Left renal pelvis (tissue), 4 donors: ENCODE results near the gene PPM1H. TPM values are rescaled to one million over a fixed set of nuclear protein-coding genes. Genes with fewer than 3 reads are reported as not detected.
"Not testable (repeated sequence)": the region's sequence is repeated elsewhere in the genome, so short reads cannot be mapped to it uniquely, and the experiment has no call there.

Experiments
- DNase-seq, 4 donors: peaks; one replicate each; pipeline ENCODE4 v3.0.0-alpha.2; 2013; ENCODE audit warnings: low read depth in 4 of 4, low spot score in 3 of 4
- polyA plus RNA-seq, 4 donors: library from polyadenylated mRNA; unstranded; fragments of 120-200 nt; gene quantifications; one replicate each; pipeline ENCODE4 v1.2.1, GENCODE V29; 2013; ENCODE audit not compliant: insufficient read length in 4 of 4

The PPM1H gene
- polyA plus RNA-seq, 4 donors: 4.1 to 30.8 (median 28.2) TPM

DNA sequence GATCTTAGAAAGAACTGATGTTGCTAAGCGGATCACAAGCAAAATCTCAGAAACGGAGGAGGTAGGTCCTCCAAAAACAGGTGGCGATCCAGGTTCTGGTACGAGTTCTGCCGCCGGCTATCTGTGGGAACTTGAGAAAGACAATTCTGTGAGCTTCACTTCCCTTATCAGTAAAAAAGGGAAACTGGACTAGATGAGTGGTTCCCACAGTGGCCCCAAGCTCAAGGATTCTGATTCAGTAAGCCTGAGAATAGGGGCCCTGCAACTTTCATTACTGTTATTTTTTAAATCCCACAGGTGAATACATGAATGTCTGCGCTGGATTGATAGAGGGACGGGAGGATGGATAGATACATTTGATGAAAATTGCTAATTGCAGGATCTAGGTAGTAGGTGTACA, 160.2 kb downstream of the PPM1H start:
- DNase-seq: no peak

DNA sequence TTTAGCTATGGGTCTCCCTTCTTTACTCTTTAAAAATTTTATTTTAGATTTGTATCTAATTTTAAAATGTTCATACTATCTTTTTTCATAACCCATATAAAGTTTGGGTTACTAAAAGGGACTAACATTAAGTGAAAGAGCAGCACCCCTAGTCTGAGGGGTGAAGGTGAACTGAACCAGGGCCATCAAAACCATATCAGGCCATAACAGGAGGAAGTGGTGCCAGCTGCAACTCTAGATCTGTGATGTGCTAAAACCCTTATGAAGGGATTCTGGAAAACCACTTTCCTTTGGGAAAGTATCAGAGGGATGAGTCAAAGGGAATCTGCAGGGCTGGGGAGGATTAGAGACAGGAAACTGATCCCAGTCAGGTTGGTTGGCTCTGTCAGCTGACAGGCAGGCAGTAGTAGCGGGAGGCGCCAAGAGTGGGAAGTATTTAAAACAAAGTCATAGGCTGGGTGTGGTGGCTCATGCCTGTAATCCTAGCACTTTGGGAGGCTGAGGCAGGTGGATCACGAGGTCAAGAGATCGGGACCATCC, 162.5 kb downstream of the PPM1H start:
- no peak for DNase-seq

DNA sequence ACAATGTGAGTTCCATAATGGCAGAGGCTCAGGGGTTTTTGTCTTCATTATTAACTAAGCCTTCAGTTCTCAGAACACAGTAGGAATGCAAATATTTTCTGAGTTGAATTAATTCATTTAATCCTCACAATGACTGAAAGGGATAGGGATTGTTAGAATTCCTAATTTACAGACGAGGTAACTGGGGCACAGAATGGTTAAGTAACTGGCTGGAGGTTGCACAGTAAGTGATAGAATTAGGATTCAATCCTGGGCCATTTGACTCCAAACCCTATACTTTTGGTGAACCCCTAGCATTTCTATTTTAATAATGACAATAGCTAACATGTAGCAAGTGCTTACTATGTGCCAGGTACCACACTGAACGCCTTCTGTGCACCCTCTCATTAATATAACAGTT, 163.1 kb downstream of the PPM1H start:
- no peak for DNase-seq

DNA sequence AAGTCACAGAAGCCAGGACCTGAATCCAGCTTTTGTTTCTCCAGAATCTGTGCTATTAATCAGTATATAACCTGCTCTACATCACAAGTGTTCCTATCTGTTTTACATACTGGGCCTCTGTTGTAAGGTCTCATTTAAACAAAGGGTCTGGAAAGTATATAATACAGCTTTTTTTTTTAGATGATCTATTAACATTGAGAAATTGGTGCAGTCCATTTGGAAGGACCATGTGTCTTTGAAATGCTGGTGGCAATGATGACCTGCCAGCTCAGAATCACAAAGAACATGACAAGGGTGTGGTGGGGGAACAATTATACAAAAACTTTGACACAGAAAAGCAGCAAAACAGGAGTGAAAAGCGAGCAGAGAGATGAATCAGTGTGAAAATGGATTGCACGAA, 164.6 kb downstream of the PPM1H start:
- DNase-seq: no peak

DNA sequence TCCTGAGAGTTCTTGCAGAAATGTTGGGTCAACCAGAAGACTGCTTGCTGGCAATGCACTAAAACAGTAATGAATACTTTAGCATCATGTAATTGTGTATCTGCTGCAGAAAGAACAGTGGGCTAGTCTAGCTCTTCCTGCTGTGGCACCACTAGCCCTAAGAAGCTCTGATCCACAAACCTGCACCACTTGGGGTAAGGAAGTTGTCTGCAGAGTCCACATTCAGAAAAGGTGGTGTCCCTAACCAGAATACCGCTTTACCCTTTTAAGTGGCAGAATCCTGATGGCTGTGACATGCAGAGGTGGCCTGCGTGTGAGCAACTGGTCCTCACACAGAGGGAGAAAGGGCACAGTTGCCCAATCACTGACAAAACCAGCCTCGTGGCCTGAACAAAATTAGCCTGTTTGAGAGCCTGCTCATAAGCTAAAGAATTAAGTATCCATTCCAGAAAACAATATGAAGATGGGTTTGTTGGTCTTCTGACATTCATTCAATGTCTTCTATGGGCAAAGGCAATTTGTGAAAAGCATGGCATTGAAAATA, 165.8 kb downstream of the PPM1H start:
- DNase-seq: no peak

DNA sequence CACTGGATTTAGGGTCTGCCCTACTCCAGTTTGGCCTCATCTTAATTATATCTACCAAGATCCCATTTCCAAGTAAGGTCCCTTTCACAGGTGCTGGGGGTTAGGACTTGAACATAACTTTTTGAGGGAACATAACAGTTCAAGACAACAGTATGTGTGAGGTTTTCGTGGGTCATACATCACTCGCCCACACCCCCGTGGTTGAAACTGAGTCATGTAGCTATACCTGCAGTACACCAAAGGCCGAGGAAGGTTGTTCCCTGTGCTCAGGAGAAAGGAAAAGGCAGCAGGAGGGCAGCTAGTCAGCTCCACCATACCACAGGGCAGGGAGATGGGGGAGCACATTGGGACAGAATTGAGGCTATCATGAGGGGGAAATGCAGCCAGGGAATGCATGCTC, 167.0 kb downstream of the PPM1H start:
- no peak for DNase-seq

DNA sequence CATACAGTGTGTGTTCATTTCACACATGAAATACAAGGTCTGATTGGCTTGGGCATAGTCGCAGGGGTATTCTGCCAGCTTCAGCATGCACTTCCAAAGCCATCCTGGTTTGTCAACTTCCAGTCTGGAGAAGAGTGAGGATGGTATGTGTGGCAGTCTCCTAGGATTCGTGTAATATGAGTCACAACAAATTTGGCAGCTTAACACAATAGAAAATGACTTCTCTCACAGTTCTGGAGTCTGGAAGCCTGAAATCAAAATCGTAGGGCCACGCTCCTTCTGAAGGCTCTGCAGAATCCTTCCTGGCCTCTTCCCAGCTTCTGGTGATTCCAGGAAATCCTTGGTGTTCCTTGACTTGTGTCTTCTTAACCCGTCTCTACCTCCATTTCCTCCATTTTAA, 167.5 kb downstream of the PPM1H start:
- DNase-seq: no peak

DNA sequence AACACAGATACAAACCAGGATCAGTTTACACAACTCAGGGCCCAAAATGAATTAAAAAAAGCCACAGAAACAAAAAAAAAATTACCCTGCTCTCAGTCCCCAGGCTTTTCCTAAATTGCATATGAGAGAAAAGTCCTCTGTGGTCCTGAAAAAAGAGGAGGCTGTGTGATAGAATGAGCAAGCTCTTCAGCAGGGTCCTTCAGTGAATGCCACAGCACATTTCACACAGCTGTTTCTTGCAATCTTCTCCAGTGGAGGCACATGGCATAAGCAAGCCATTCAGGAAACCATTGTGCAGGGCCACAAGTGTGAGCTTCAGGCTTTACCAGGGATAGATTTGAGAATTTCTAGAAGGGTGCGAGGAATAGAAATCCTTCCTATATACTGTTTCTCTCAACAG, 168.5 kb downstream of the PPM1H start:
- DNase-seq: no peak

DNA sequence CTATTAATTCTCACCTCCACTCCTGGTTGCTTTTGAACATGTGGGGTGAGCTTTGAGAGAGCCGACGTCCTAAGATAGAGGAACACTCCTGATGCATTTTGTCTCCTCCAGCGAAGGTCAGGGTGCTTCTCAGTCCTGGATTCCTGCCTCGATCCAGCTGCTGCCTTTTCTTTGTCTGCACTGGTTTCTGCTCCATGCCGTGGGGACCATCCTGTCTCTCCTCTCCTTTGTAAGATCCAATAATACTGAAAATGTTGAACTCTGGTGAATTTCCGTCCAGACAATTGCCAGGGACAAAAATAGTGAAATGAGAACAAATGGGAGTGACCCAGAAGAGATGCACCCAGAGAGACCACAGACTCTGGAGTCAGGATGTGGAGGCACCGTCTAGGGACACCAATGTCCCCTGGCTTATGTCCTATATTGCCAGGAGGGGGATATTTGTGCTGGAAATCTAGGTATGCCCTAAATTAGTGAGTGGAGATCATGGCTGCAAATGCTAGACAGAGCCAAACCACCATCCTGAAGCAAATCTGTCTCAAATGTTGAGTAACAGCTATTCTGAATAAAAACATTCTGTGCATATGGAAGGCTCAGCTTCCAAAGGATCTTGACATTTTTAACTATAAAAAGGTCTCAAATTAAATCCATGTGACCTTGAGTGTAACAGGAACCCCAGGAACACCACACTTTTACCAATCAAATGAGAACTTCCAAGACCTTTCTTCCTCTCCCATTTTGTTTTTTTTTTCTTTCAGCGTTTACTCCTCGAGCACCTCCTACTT, 170.9 kb downstream of the PPM1H start:
- no peak for DNase-seq

DNA sequence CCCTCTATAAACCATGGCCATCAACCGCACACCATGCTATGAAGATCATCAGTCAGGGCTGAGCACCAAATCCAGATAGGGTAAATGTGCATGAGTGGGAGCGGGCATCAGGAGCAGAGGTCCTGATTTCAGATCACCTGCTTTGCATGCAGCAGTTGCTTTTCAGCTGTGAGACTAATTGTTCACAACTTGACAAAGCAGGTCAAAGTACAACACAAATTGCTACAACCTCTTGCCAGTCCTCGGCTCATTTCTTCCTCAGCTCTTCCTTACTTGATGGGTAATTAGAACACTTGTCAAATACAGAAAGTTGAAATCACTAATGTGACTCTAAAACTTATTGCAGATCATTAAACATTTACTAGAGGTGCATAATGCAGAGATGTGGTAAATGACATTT, 171.6 kb downstream of the PPM1H start:
- DNase-seq: no peak

DNA sequence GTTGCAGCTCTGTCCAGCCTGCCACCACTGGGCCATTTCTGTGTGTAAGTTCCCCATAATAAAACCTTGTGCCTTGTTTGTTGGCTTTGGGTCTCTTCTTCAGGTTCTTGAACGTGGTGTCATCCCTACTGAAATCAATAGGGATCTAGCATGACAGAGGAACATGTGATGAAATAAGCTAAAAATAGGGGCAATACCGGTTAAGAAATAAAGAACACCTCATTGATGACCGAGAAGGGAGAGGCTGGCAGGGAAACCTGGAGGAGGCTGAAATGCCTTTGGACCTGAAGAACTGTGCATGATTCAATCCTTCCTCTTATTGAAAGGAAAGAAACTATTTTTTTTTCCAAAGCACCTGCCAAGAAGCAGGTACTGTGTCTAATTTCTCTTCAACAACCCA, 172.3 kb downstream of the PPM1H start:
- no peak for DNase-seq

DNA sequence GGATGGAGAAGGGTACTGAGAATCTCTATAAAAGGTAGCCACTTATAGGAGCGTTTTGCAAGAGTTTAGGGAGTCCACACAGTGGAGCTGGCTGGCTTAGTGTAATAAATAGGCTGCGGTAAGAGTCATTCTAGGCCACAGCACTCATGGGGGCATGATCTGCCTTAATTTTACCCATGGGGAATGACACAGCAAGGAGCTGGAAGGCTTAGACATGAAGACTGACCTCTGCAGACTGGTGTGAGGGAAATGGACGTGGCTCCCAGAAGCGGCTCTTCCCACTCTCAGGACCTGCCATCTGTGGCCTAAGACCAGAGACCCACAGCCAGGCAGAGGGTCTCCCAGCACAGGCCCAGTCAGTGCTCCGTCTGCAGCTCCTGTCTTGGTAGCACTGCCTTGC, 173.3 kb downstream of the PPM1H start:
- DNase-seq: no peak

DNA sequence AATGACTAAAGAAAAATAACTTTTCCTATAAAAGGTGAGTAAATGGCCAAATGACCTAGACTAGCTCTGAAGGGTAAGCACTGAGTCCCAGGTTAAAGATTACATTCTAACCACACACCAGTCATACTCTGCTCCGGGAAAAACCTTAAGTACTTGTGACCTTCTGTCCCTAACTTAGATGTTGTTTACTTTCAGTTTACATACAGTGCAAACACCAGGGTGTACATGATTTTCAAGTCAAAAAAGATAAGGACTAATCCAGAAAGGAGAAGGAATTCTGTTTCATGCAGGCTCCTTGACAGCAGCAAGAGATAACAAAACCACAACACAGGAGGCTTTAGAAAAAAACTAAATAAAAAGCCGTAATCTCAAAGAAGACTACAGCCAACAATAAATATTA, 174.2 kb downstream of the PPM1H start:
- no peak for DNase-seq

DNA sequence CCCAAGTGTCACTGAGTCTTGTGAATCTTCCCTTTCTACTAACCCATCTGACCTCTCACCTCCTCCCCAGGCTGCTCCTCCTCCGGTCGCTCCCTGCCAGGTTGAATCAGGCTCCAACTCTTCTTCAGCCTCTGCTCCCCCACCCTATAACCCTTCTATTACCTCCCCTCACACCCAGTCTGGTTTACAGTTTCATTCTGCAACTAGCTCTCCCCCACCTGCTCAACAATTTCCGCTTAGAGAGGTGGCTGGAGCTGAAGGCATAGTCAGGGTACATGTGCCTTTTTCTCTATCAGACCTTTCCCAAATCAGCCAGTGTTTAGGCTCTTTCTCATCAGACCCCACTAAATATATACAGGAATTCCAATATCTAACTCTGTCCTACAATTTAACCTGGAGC, 174.6 kb downstream of the PPM1H start:
- DNase-seq: not testable (repeated sequence)

DNA sequence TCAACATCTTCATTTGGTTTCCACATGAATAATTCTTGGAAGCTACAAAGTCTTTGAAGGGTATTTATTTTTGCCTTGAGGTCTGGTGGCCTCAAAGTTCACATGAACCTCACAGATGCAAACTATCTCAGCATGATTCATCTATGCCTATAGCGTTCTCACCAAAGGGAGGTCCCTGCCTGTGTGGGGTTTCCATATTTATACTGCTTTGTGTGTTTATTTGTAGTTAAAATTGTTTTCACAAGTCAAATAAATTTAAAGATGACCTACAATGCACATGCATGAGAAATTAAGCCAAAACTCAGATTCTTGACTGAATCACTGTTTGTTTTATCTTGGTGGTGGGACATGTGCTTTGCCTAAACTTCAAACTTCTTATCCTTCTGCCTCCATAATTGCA, 176.7 kb downstream of the PPM1H start:
- DNase-seq: no peak

DNA sequence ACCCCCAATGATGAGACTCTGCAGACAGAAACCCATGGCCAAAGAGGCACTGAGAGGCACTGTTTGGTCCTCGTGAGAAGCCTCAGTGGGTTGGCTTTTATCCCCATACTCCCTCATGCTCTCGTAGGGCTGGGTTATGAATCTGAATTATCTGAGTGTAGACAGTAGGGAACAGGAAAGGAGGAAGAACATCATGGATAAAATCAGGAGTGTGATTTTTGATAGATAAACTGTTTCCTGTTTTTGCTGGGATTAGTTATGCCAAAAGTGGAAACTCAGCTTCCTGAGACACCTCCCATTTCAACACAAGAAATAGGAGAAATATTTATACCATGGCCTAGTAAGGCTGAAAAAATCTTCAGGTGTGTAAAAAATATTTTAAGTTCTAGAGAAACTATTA, 177.9 kb downstream of the PPM1H start:
- DNase-seq: no peak

DNA sequence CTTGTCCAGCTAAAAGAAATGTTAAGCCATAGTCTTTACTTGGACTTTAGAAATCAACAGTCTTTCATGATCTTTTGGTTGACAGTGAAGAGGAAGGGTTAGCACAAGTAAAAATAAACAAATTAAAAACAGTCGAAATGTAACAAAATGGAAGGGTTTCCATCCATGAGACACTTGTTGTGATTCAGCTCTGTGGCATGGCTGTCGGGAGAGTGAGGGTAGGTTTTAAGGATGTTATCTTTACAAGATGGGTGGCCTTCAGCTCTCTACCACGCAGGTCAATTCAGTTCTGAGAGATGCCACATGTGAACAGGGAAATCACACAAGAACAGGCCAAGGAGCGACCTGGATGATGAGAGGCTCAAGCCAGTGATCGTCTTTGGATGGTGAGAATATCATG, 180.2 kb downstream of the PPM1H start:
- no peak for DNase-seq

DNA sequence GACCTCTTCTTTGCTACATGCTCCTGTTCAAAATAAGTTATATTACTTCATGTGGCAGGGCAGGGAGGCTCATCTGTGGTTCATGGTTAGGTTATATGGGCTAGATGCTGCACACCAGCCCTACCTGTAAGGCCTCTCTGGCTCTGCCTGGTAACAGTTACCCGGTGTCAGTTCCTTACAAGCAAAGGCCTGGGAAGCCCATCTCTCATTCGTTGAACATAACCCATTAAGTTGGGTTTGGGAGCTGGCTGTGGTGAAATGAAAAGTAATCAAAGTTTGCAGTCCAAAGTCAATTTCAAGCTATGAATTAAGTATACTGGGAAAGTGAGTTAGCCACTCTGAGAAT, 183.2 kb downstream of the PPM1H start:
- no peak for DNase-seq

DNA sequence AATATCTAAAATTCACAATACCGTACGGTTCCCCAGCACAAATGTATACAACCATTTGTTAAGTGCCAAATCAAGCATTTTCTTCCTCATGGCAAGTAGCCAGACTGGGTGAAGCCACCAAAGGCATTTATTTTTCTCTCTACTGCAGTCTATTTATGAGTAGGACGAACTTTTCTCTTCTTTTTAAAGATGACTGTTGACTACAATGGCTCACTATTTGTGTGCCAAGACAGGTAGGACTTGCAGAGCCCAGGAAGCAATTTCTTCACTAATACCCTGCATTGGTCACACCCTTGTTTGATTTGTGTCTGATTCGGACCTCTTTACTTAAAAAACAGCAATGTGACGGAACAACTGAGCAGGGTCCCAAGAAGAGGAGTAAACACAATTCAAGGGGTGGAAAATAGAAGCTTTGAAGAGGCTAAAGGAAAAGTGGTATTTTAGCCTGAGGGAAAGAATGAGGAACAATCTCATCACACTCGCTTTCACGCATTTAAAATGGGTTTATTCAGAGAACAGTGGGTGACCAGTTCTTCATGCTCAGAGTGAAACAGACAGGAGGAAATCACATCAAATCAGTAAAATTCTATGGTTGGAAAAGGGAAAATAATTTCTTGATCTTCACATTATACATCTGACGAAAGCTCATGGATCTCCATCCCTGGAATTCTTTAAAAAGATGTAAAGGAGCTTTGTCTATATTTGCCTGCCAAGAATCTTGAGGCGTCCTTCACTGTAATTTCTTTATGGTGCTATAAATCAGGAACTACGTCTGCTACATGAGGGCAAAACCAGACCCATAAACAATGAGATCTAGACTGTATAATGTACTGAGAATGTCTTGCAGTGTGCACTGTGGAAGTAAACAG, 183.8 kb downstream of the PPM1H start:
- no peak for DNase-seq

DNA sequence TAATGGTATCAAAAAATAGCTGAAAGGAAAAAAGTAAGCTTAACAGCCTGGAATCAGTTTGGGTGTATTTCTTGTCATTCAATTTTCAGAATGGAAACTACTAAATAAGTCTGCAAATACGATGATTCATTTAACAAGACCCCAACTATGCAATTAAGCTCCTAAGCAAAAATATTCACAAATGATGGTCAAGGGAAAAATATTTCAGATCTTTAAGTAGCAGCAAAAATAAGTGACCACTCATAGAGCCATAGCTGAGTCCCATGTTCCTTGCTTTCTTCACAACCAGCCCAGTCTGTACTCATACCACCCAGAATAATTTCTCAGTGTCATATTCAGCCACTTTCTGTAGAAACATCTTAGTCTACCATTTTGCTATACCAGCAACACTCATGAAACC, 185.4 kb downstream of the PPM1H start:
- no peak for DNase-seq

DNA sequence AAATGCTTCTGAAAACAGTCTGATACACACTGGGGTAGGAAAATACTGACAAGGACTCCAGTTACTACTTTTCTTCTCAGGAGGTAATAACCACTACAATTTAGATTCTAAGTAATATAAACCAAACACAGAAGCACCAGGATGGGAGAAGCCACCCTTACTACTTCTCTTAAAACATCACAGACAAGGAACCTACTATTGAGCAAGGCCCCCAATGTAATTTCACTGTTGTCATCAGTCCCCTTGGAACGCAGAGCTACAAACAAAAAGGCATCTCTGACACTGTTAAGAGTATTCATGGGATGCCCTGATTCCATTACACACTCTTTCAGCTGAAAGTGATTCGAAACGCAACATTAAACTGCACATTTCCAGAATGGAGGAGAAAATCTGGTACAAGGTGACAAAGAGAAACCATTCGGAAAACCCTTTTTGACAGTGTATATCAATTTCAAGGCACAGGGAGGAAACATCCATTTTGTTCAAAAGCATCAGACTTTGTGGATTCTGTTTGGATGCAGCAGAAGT, 185.9 kb downstream of the PPM1H start:
- no peak for DNase-seq
